MV-4-11 (cell line): Measurements from ENCODE around the gene KCNE1.

ENCODE experiments used
- DNase-seq: peaks from one replicate; lab custom pipeline; 2025; lab: John Stamatoyannopoulos, UW

Gene KCNE1

DNA sequence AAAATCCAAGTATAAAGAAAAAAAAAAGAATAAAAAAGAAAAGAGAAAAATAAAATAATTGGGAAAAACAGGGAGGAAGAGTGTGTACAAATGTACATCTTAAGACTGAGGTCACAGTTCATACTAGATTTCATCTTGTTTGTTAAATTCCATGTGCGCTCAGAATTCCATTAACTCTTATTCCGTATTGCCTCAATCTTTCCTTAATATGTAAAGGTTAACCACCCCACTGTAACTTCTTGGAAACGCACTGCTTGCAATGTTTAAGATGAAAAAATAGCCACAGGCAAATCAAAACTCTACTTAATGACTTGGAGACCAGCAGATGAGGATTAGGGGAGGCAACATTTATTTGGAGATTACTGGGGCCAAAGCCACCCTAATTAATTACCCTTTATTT lies 23.9 kb upstream of the KCNE1 start:
- DNase-seq, result no peak

DNA sequence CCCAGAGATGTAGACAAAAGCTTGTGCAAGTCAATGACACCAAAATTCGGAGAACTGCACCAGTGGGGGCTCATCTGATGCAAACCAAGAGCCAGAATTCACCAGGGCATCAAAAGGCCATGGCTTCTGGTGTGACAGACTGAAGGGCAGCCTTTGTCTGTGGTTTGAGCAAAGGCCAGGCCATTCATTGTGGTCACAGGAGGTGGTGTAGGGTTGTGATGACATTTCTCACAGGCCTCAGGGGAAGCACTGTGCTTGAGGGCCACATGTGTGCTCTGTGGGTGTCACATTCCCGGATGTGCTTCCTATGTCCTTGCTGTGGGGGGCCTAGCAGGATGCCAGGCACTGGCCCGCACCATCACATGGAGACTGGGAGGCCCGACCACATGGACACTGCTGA lies 22.5 kb upstream of the KCNE1 start:
- DNase-seq, result peak; percentile 97

- DNase-seq, result no peak
Measured at GRCh38 chr21:34533938-34534337, 21.9 kb upstream of the KCNE1 start.

- DNase-seq, result no peak
Measured at GRCh38 chr21:34531399-34531798, 19.4 kb upstream of the KCNE1 start.

DNA sequence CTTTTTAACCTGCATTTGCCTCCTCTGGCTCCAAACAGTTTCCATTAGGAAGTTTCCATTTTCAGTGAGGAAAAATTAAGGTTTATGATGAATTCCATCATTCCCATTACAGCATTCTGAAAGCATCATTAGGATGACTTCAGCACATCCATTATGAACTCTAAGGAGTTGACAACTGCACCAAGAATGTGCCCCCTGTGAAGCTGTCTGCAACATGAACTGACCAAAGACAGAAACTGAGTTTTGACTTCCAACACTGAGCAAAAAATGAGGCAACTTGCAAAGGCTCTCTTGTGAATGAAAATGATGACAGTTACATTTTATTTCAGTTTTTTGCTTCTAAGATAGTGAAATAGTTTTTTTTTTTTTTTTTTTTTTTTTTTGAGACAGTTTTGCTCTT lies 18.3 kb upstream of the KCNE1 start:
- no peak for DNase-seq

GRCh38 chr21:34528131-34528561 lies 16.1 kb upstream of the KCNE1 start:
- no peak for DNase-seq

- DNase-seq, result peak; percentile 36
Measured at GRCh38 chr21:34526618-34527290, 14.7 kb upstream of the KCNE1 start.

- no peak for DNase-seq
Measured at GRCh38 chr21:34526241-34526617, 14.2 kb upstream of the KCNE1 start.

DNA sequence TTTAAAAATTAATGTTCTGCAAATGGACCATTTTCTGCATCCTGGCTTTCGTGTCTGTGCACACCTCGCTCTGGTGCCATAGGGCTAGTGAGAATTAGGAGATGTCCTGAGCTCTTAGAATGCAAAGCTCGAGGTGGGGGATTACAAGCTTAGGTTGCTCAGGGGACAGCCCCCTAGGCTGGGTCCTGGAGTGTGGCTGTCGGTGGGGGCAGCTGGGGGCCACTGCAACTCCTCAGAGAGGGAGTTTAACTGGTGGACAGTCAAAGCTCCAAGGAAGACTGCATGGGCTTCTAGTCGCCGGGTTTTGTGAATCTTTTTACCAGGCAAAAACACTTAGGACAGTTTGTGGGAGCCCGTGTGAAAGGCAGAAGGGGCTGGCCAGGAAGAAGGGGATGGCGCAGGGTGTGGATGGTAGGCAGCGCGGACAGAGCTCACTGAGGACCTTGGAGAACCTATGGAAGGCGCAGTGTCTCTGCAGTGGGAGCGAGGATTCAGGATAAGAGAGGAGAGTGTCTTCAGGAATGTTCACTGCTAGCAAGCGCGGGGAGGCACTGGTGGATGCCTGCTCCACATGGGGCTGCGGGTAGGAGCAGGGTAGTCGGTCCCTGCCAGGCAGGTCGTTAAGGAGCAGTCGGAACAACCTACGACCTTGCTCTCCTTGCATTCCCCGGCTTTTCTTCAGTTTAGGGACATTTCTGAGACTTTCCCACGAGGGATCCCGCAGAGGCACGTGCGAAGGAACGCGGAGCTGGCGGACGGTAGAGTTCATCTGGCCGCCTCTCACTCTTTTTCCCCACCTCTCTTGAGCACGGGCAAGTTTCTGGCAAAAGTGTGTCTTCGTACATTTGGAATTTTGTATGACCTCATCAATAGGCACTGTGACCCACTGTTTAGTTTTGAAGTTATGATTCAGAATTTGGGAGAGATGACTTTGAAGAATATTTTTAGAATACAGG lies 12.9 kb upstream of the KCNE1 start:
- DNase-seq, result no peak

- DNase-seq, result no peak
Measured at GRCh38 chr21:34523019-34523555, 11.1 kb upstream of the KCNE1 start.

GRCh38 chr21:34522284-34522683 lies 10.3 kb upstream of the KCNE1 start:
- no peak for DNase-seq

DNA sequence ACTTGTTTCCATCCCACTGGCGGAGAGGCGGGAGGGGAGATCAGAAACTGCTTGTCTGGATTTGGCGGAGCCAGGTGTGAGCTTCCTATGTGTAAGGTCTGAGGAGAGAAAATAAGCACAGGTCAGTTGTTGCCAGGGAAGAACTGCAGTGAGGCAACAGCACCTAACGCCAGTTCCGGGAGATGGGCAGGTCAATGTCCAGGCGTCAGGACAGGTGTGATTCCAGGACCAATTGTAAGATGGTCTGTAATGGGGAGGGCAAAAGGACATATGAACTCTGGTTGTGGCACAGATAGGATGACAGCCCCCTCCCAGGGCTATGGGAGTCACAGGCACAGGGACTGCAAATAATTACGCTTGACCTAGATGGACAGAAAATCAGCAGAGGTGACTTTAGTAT lies 9.6 kb upstream of the KCNE1 start:
- DNase-seq, result no peak

DNA sequence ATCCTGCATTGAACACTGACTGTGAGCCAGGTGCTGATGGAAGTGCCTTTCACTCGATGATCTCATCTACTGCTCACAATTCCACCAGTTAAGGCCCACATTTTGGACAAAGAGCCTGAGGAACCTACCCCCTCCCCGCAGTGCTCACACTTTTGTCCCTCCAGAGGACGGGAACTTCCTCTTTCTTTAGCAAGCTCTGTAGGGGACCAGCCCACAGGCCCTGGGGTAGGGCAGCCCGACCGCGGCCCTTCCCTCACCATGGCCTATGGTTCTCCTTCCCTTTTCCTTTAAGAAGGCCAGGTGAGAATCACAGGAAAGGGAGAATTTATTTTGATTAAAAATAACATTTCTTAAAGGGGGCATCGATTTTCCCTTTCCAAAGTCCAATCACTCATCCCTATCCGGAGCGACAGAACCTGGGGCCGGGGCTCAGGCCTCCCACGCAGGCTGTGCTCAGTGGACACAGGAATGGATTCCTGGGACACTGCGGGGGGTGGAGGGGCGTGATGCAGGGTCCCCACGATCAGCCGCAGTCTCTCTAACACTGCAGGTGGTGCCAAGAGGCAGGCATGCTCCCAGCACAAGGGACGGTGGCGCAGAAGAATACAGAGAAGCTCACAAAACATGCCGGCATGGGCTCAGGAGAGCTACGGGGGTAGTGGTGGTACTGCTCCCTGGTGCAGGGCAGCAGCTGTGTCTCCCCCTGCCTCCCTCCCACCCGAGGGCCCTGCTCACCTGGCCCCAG lies 8.9 kb upstream of the KCNE1 start:
- DNase-seq, result peak; percentile 90

DNA sequence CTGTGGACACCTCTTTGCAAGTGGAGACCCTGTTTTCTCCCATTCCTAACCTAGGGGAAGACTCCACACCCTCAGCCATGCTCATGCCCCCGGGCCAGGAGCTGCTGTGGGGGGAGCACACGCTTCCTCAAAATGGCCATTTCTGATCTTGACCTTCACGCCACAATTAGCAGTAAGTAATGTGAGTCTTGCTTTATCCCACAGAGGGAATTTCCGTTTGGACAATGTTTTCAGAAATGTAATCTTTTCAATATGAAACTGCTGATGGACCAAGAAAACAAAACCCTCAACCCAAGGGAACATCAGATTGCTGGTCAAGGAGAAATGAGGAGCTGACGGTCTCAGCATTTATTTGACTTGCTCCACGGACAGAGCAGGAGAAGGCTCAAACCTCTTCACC lies 8.3 kb upstream of the KCNE1 start:
- DNase-seq, result no peak

GRCh38 chr21:34519694-34520093 lies 7.7 kb upstream of the KCNE1 start:
- no peak for DNase-seq

DNA sequence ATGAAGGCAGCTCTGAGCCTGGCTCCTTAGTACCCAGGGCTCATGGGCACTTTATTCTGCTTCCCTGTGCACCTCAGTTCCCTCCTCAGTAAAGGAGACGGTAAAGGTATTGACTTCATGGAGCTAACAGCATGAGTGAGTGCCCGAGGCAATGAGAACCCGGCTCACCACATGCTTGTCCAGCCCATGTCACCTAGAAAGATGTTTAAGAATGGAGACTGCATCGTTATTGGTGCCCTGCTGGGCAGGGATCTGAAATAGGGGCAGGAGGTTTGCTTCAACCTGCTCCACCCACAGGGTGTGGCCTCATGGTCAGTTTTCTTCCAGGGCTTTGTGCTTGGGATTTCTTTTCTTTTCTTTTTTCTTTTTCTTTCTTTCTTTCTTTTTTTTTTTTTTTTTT lies 7.0 kb upstream of the KCNE1 start:
- no peak for DNase-seq

DNA sequence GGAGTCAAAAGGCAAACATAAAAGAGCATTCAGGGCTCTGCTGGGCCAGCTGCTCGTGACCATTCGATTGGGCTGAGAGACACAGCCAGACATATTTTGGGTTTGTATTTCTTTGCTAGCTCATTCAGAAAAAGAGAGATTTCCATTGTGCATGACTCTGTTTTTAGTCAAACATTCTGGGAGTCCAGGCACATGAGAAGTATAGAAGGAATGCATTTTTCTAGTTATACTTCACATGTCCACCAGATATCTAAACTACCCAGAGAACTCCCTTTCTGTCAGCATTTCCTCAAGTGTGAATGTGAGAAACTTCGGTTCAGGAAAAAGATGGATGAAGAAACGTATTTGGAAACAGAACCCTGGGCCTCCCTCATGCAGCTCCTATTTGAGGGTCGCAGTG lies 6.3 kb upstream of the KCNE1 start:
- no peak for DNase-seq

GRCh38 chr21:34517491-34518245 lies 5.7 kb upstream of the KCNE1 start:
- DNase-seq, result peak; percentile 83

- DNase-seq, result no peak
Measured at GRCh38 chr21:34517039-34517438, 5.0 kb upstream of the KCNE1 start.

- no peak for DNase-seq
Measured at GRCh38 chr21:34514576-34515115, 2.6 kb upstream of the KCNE1 start.

- peak; percentile 77 for DNase-seq
Measured at GRCh38 chr21:34513129-34513675, 1.2 kb upstream of the KCNE1 start.
